WERI-Rb-1 (cell line): Measurements from ENCODE around the gene ATM.
"Not testable (repeated sequence)": the region's sequence is repeated elsewhere in the genome, so short reads cannot be mapped to it uniquely, and the experiment has no call there.

Experiments used
- DNase-seq: peaks from one replicate; pipeline ENCODE4 v3.0.0-alpha.2; 2020
- H3K27ac ChIP-seq: fragments of 250-450 bp; sonication (Bioruptor Pico); 2 replicates; pipeline ENCODE4 v1.5.1; 2020; ENCODE audit warnings: mild to moderate bottlenecking, moderate library complexity
- H3K27me3 ChIP-seq: fragments of 250-450 bp; sonication (Bioruptor Pico); 2 replicates; pipeline ENCODE4 v1.5.1; 2021; ENCODE audit warnings: mild to moderate bottlenecking, low read depth, moderate library complexity; ENCODE audit not compliant: insufficient read depth, severe bottlenecking
- H3K36me3 ChIP-seq: fragments of 250-450 bp; sonication (Bioruptor Pico); 2 replicates; pipeline ENCODE4 v1.5.1; 2020; ENCODE audit warnings: mild to moderate bottlenecking, moderate library complexity
- H3K4me3 ChIP-seq: 2 replicates; pipeline ENCODE4 v1.5.1; 2011; ENCODE audit warnings: low read depth, mild to moderate bottlenecking, control low read depth, low read length
- H3K9me3 ChIP-seq: fragments of 250-450 bp; sonication (Bioruptor Pico); 2 replicates; pipeline ENCODE4 v1.5.1; 2021; ENCODE audit warnings: mild to moderate bottlenecking, moderate library complexity; ENCODE audit not compliant: severe bottlenecking
- CTCF ChIP-seq: IDR thresholded peaks from 2 replicates; pipeline ENCODE4 v1.5.1; 2011; ENCODE audit warnings: low read depth, mild to moderate bottlenecking, control low read depth, inconsistent platforms, low read length

Gene ATM

DNA sequence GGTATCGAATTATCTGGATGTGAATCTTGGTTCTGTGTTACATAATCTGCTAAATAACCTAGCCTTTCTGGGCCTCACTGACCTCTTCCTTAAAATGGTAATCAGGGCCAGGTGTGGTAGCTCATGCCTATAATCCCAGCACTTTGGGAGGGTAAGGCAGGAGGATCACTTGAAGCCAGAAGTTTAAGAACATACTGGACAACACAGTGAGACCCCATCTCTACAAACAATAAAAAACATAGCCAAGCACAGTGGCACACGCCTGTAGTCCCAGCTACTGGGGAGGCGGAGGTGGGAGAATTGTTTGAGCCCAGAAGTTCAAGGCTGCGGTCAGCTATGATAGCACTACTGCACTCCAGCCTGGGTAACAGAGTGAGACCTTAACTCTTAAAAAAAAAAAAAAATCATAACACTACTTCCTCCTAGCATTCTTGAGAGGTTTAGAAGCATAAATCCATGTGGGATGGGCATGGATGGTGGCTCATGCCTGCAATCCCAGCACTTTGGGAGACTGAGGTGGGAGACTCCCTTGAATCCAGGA, 171.9 kb downstream of the ATM start:
- no peak for TF ChIP-seq CTCF
- H3K9me3 ChIP-seq: no peaks in the 10 kb centered on the region
- H3K27ac ChIP-seq: no peak overlapping the region
- H3K27me3 ChIP-seq: no peaks in the 10 kb centered on the region
- H3K36me3 ChIP-seq: no peaks in the 10 kb centered on the region
- no peak for DNase-seq
- no peak overlapping the region for H3K4me3 ChIP-seq

- H3K36me3 ChIP-seq, H3K27me3 ChIP-seq, DNase-seq: not testable (repeated sequence)
Observed at GRCh38 chr11:108396672-108397071, 173.8 kb downstream of the ATM start.

GRCh38 chr11:108398439-108398838, 175.6 kb downstream of the ATM start:
- no peak for DNase-seq
- H3K9me3 ChIP-seq: no peaks in the 10 kb centered on the region
- H3K27me3 ChIP-seq: no peaks in the 10 kb centered on the region
- TF ChIP-seq CTCF: no peak
- H3K4me3 ChIP-seq: no peak overlapping the region
- H3K27ac ChIP-seq: no peak overlapping the region
- no peaks in the 10 kb centered on the region for H3K36me3 ChIP-seq

More at GRCh38 chr11:108396672-108397071, 173.8 kb downstream of the ATM start:
- H3K4me3 ChIP-seq, H3K9me3 ChIP-seq, H3K27ac ChIP-seq: not testable (repeated sequence)

DNA sequence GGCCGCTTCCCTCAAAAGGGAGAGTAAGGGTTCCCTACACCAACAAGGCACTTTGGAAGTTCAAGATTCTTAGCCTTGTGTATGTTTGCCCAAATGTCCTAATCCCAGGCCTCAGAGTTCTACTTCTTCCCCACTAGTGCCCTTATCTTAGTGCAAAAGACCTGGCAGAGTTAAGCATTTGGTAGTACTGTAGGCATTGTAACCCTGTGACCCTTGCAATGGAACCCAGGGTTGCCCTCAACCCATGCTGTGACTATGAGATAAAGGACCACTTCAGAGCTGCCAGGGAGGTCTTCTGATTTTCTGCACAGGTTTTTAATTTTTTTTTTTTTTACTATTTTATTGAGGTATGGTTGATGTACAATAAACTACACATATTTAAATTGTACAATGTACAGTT, 179.4 kb downstream of the ATM start:
- DNase-seq: no peak
- Histone ChIP-seq H3K9me3 (no peaks in the 10 kb centered on the region), H3K27ac (no peak overlapping the region), H3K36me3 (no peaks in the 10 kb centered on the region), H3K4me3 (no peak overlapping the region), H3K27me3 (no peaks in the 10 kb centered on the region)
- TF ChIP-seq CTCF: no peak

- Histone ChIP-seq H3K4me3 (no peak overlapping the region), H3K36me3 (no peaks in the 10 kb centered on the region), H3K27ac (no peak overlapping the region), H3K9me3 (no peaks in the 10 kb centered on the region), H3K27me3 (no peaks in the 10 kb centered on the region)
- no peak for DNase-seq
- TF ChIP-seq CTCF: no peak
Observed at GRCh38 chr11:108403052-108403451, 180.2 kb downstream of the ATM start.

DNA sequence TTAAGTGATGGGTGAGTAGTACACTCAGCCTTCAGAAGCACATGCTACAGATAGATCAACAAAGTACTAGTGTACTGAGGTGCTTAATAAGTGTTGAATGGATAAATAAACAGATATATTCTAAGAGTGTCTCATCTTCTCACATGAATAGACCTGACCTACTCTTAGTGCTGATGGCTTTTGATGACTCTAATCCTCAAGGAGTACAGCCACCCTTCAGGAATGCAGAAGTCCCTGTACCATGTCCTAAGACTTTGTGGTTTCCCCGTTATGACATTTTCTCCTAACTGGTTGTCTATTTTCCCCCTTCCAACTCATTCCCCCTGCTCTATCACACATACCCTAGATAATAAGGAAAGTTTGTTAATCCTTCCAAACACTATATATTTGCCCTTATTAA, 182.8 kb downstream of the ATM start:
- no peak for DNase-seq
- no peak for TF ChIP-seq CTCF
- no peaks in the 10 kb centered on the region for H3K36me3 ChIP-seq
- H3K27me3 ChIP-seq: no peaks in the 10 kb centered on the region
- no peak overlapping the region for H3K27ac ChIP-seq
- H3K4me3 ChIP-seq: no peak overlapping the region
- H3K9me3 ChIP-seq: no peaks in the 10 kb centered on the region
